Aorta (tissue), 5 donors: Measurements from ENCODE around the gene SCAF1. TPM values are rescaled to one million over a fixed set of nuclear protein-coding genes. Genes with fewer than 3 reads are reported as not detected.

Experiments
- ATAC-seq: fragments of 200-7000 bp; cut with Tn5 transposase; one replicate; pipeline ENCODE4 v1.9.1; 2022; ENCODE audit warnings: moderate library complexity; ENCODE audit not compliant: low FRiP score
- DNase-seq, 2 donors: peaks; one replicate each; pipeline ENCODE4 v3.0.0-alpha.2; 2020
- H3K27ac ChIP-seq, 2 donors: one replicate each; pipeline ENCODE4 v1.5.1; 2013; ENCODE audit warnings: low read length in 2 of 2, mild to moderate bottlenecking in 2 of 2, moderate library complexity in 2 of 2, control low read depth in 1 of 2, inconsistent platforms in 1 of 2, low read depth in 1 of 2
- H3K27me3 ChIP-seq, 2 donors: one replicate each; pipeline ENCODE4 v1.6.1; 2013; ENCODE audit warnings: control low read depth in 1 of 2, low read length in 1 of 2, mild to moderate bottlenecking in 1 of 2, moderate library complexity in 1 of 2; ENCODE audit not compliant: insufficient read depth in 2 of 2, control insufficient read depth in 1 of 2
- H3K36me3 ChIP-seq, 2 donors: one replicate each; pipeline ENCODE4 v1.6.1; 2013; ENCODE audit warnings: control low read depth in 1 of 2, low read length in 1 of 2, mild to moderate bottlenecking in 1 of 2; ENCODE audit not compliant: insufficient read depth in 2 of 2, control insufficient read depth in 1 of 2
- H3K4me1 ChIP-seq, 2 donors: one replicate each; pipeline ENCODE4 v1.6.1; 2013; ENCODE audit warnings: low read length in 2 of 2, control low read depth in 1 of 2, mild to moderate bottlenecking in 1 of 2, moderate library complexity in 1 of 2; ENCODE audit not compliant: insufficient read depth in 2 of 2, control insufficient read depth in 1 of 2
- H3K4me3 ChIP-seq, 2 donors: one replicate each; pipeline ENCODE4 v1.5.1; 2013; ENCODE audit warnings: low read length in 2 of 2, control low read depth in 1 of 2, mild to moderate bottlenecking in 1 of 2
- H3K9me3 ChIP-seq: one replicate; pipeline ENCODE4 v1.6.1; 2013; ENCODE audit warnings: mild to moderate bottlenecking, low read length; ENCODE audit not compliant: control insufficient read depth
- WGBS, 2 donors: extraction: QIAGEN DNeasy Blood & Tissue Kit; methylation state at CpG; one replicate each; pipeline ENCODE4 v1.1.7; 2013; 5-methylcytosine and 5-hydroxymethylcytosine counted together
- intact Hi-C, 2 donors: fragments of 100-400 bp; cut with DNase I; formaldehyde crosslinking; loops; one replicate each; pipeline versions ENCODE4 v1.14.2 to v1.15.0; 2022
- polyA plus RNA-seq, 2 donors: library from polyadenylated mRNA; stranded (reverse); fragments of 200-250 nt; gene quantifications; one replicate each; pipeline ENCODE4 v1.2.3, GENCODE V29; 2013
- total RNA-seq, 2 donors: library from RNA; stranded (reverse); fragmentation: NEBNext Ultra II Directional; extraction: Animal tissue kit (Norgen Biotek cat#: 25700); gene quantifications; one replicate each; pipeline ENCODE4 v1.2.1, GENCODE V29; 2021
- donor health status: healthy with polysubstance abuse.
- donor health status: Bipolar disorder and iron deficiency.
- donor health status: DM: no; HTN: no; CAD: no.
- donor health status: DM: no; HTN: no; CAD: no.
- donor health status: DM: yes; HTN: yes; CAD: no.

The SCAF1 gene
- total and polyA plus RNA-seq, 4 donors: 10.1 to 54.5 (median 36.0) TPM

DNA sequence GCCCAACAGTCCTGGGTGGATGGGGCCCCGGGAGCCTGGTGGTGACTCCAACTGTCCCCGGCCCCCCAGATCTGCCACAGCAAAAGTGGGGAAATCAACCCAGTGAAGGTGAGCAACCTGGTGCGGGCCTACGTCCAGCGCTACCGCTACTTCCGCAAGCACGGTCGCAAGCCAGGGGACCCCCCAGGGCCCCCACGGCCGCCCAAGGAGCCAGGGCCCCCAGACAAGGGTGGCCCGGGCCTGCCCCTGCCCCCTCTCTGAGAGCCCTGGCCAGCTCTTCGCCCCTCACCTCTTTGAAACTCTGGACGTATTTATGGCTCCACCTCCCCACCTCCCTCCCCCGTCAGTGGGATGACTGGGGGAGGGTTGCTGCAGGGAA lies 16.1 kb downstream of the SCAF1 start:
- WGBS, 2 donors: 75 to 79% methylated on average over 13 to 15 of the region's 15 CpGs
- intact Hi-C loops: no loop called here
- Histone ChIP-seq H3K4me1 (no peaks in the 10 kb centered on the region), H3K36me3 (peaks cover 0 to 2% of the 10 kb centered on the region in 2 donors), H3K4me3 (no peak overlapping the region), H3K9me3 (no peaks in the 10 kb centered on the region), H3K27me3 (no peaks in the 10 kb centered on the region), H3K27ac (no peak overlapping the region)
- DNase-seq (no peak), ATAC-seq (no peak)

DNA sequence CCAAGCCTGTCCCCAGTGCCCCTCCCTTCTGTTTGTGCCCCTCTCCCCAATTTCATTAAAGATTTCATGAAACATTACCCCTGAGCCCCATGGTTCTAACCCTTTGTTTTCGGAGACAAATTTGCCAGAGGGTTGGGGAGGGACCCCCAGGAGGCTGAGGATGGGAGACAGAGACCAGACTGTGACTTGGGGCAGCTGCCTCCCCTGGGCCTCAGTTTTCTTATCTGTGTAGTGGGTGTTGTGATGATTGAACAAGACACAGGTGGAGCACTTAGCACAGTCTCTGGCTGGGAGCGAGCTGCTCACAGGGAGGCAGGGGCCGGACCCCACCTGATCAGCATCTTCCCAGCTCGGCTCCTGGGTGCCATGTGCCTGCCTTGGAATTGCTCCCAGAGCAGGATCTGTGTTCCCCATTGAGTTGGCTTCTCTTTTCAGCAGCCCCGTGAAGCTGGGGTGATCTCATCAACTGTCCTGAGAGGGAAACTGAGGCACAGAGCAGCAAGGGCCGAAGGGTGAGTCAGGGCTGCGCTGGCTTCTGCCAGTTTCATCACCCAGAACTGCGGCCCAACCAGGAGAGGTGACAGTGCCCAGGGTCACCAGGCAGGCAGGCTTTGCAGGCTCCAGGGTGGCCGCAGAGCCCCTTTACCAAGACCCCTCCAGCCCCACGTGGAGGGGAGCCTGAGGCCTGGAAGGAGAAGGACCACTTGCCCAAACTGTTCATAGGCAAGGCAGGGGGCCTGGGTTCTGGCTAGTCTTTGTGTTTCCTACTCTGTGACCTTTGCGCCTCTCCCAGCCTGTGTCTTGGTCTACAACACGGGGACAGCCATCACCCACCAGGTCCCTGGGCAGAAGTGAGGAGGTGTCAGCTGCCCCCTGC lies 16.8 kb downstream of the SCAF1 start:
- WGBS, 2 donors: 86 to 88% methylated on average over 12 of the region's 12 CpGs
- no peak for DNase-seq
- no peaks in the 10 kb centered on the region for H3K9me3 ChIP-seq
- H3K36me3 ChIP-seq: peaks cover 0 to 2% of the 10 kb centered on the region in 2 donors
- intact Hi-C loops: no loop called here
- H3K27me3 ChIP-seq: no peaks in the 10 kb centered on the region
- no peak overlapping the region for H3K27ac ChIP-seq
- H3K4me3 ChIP-seq: no peak overlapping the region
- no peaks in the 10 kb centered on the region for H3K4me1 ChIP-seq
- no peak for ATAC-seq

GRCh38 chr19:49660338-49660961 lies 18.4 kb downstream of the SCAF1 start:
- H3K4me3 ChIP-seq: no peak overlapping the region
- intact Hi-C loops: no loop called here
- no peaks in the 10 kb centered on the region for H3K27me3 ChIP-seq
- DNase-seq (no peak), ATAC-seq (no peak)
- H3K36me3 ChIP-seq: peaks cover 0 to 2% of the 10 kb centered on the region in 2 donors
- no peak overlapping the region for H3K27ac ChIP-seq
- H3K9me3 ChIP-seq: no peaks in the 10 kb centered on the region
- WGBS, 2 donors: 82 to 83% methylated on average over 15 of the region's 15 CpGs
- no peaks in the 10 kb centered on the region for H3K4me1 ChIP-seq

GRCh38 chr19:49662011-49662410 lies 20.0 kb downstream of the SCAF1 start:
- Histone ChIP-seq H3K4me1 (no peaks in the 10 kb centered on the region), H3K36me3 (peaks cover 0 to 2% of the 10 kb centered on the region in 2 donors), H3K4me3 (no peak overlapping the region), H3K9me3 (no peaks in the 10 kb centered on the region), H3K27ac (no peak overlapping the region), H3K27me3 (no peaks in the 10 kb centered on the region)
- no peak for ATAC-seq
- 84 to 87% methylated on average over 16 of the region's 16 CpGs for WGBS, 2 donors
- intact Hi-C loops: no loop called here
- no peak for DNase-seq

- H3K4me3 ChIP-seq: no peak overlapping the region
- H3K4me1 ChIP-seq: no peaks in the 10 kb centered on the region
- DNase-seq: no peak
- no peak overlapping the region for H3K27ac ChIP-seq
- H3K9me3 ChIP-seq: no peaks in the 10 kb centered on the region
- ATAC-seq: no peak
- intact Hi-C loops: no loop called here
- WGBS, 2 donors: 84 to 86% methylated on average over 12 of the region's 12 CpGs
- no peaks in the 10 kb centered on the region for H3K27me3 ChIP-seq
- H3K36me3 ChIP-seq: peaks cover 0 to 2% of the 10 kb centered on the region in 2 donors
These were observed 21.2 kb downstream of the SCAF1 start for GRCh38 chr19:49663224-49663623.

DNA sequence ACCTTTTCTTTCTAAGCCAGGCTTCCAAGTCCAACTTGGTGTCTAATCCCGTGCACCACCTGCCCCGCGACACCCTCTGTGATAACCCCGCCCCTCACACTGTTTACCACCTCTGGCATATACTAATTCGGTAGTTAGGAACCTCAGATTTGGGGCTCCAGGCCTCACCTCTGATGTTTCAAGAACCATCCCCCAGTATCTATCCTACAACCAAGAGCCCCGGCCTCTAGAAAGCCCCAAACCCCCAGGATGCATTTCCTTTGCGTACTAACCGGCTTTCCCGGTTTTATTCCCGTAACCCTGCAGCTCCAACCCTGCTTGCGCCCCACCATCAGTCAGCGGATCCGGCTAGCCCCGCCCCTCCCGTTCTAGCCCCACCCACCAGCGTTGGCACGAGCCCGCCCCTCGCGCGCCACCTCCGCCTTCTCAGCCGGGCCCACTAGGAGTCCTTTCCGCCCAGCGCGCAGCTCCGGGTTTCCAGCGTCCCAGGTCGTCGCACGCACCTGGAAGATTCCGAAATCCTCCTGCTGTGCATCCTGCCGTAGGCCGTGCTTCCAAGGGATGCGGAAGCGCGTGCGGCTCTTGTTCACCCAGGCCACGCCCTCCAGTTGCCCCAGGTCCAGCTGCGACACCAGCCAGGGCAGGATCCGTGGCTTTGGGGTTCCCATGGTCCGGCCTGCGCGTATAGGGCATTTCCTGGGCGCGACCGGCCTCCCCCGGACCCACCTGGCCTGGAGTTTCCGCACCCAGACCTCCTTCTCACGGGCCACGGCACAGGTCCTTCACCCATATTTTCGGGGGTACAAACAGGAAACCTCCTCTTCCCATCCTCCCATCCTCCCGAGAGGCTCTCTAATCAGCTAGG lies 22.4 kb downstream of the SCAF1 start:
- intact Hi-C loops: loop anchor here (1.0 to 5.0 kb wide), 4 partner anchors 26 to 152 kb away; partner anchors contain the start of genes PRR12 (in 2 of the 2) and FCGRT (in 1 of the 2)
- Histone ChIP-seq H3K9me3 (no peaks in the 10 kb centered on the region), H3K4me3 (peak overlapping the region; percentile 6 to 50), H3K27me3 (no peaks in the 10 kb centered on the region), H3K36me3 (no peaks in the 10 kb centered on the region), H3K4me1 (no peaks in the 10 kb centered on the region), H3K27ac (peak overlapping the region in 1 of 2 donors; percentile 80)
- 1% methylated on average over 53 of the region's 53 CpGs for WGBS, 2 donors
- DNase-seq (peak; percentile 95 to 98), ATAC-seq (peak; percentile 92)

- DNase-seq: no peak
- 0 to 1% methylated on average over 7 of the region's 7 CpGs for WGBS, 2 donors
- Histone ChIP-seq H3K4me1 (no peaks in the 10 kb centered on the region), H3K9me3 (no peaks in the 10 kb centered on the region), H3K27me3 (no peaks in the 10 kb centered on the region), H3K36me3 (no peaks in the 10 kb centered on the region), H3K4me3 (peak overlapping the region; percentile 6 to 50), H3K27ac (peak overlapping the region in 1 of 2 donors; percentile 80)
- intact Hi-C loops: loop anchor here (1.0 to 5.0 kb wide), 4 partner anchors 27 to 153 kb away; partner anchors contain the start of genes PRR12 (in 2 of the 2) and FCGRT (in 1 of the 2)
- ATAC-seq: peak; percentile 0
These were observed 23.0 kb downstream of the SCAF1 start for GRCh38 chr19:49665036-49665350.

- Histone ChIP-seq H3K27ac (peak within 1 kb of the TSS in 1 of 2 donors; percentile 80), H3K36me3 (no peaks in the 10 kb centered on the region), H3K4me3 (peak within 1 kb of the TSS; percentile 49 to 50), H3K27me3 (no peaks in the 10 kb centered on the region), H3K9me3 (no peaks in the 10 kb centered on the region), H3K4me1 (no peaks in the 10 kb centered on the region)
- 0% methylated on average over 50 of the region's 50 CpGs for WGBS, 2 donors
- ATAC-seq: peak; percentile 95
- peak; percentile 99 to 100 for DNase-seq
- intact Hi-C loops: loop anchor here (1.0 to 5.0 kb wide), 4 partner anchors 27 to 153 kb away; partner anchors contain the start of genes PRR12 (in 2 of the 2) and FCGRT (in 1 of the 2)
These were observed 23.5 kb downstream of the SCAF1 start, which contains the start of the genes BCL2L12 and IRF3 for GRCh38 chr19:49665351-49666119. TSS of gene BCL2L12 (plus strand) at chr19:49665933. CDS start at chr19:49666693, 760 bp downstream. TSS of gene IRF3 (minus strand) at chr19:49665857. CDS start at chr19:49664838, 1,019 bp downstream.
